CD4-positive, alpha-beta T cell treated with Interleukin-6 at 100 ng/mL for 8 hours (primary cell): ENCODE data around the gene JPH3.

Experiments
- DNase-seq: peaks from one replicate; pipeline ENCODE4 v3.0.0-alpha.2; 2020; ENCODE audit warnings: mixed read lengths, low spot score

Gene JPH3

DNA sequence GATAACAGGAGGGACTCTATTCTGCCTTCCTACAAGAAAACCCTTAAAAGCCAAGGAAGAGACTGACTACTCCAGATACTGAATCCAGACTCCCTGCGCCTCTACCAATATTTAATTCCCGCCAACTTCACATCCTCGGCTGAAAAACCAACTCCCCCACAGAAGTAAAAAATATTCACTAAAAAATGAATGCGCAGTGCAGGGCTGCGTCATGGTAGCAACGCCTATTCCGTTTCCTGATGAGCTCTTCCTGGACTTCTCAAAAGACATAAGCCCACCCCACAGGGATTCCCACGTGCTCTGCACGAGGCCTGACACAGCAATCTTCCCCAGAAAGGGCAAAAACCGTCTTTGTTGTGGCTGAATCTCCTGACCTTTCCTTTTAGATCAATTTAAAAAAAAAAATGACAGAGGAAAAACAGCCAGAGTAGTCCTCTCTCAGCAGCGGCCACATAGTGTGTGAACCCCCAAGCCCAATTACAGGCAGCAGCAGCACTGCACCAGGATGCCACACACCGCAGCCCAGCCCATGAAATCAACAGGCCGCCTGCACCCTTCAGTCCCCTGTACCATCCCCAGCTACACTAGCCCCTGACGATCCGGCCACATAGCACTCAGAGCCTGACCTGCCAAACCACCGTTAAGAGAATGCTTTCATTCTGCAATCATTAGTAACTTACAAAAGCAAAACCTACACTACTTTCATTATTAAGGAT lies 139.6 kb downstream of the JPH3 start:
- no peak for DNase-seq

DNA sequence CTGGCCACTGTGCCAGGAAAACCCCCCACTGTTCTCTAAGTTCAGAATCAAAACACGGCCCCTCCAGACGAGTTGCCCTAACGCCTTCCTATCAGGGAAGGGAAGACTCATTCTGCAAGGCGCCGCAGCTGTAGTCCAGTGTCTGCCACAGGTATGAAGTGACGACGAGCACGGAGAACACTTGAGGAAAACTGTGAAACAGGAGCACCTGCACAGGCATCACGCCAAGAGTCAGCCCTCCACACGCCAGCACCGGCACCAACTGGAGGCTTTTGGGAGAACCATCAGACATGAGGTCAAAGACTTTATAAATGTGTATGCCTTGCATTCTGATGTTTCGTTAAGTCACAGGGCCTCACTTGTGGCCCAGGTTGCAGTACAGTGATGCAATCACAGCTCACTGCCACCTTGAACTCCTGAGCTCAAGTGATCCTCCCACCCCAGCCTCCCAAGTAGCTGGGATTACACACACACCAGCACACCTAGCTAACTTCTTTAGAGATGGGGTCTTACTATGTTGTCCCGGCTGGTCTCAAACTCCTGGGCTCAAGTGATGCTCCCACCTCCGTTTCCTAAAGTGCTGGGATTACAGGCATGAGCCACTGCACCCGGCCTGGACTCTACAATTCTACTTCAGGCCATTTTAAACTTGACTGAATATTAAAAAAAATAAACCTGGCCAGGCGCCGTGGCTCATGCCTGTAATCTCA lies 140.6 kb downstream of the JPH3 start:
- no peak for DNase-seq

DNA sequence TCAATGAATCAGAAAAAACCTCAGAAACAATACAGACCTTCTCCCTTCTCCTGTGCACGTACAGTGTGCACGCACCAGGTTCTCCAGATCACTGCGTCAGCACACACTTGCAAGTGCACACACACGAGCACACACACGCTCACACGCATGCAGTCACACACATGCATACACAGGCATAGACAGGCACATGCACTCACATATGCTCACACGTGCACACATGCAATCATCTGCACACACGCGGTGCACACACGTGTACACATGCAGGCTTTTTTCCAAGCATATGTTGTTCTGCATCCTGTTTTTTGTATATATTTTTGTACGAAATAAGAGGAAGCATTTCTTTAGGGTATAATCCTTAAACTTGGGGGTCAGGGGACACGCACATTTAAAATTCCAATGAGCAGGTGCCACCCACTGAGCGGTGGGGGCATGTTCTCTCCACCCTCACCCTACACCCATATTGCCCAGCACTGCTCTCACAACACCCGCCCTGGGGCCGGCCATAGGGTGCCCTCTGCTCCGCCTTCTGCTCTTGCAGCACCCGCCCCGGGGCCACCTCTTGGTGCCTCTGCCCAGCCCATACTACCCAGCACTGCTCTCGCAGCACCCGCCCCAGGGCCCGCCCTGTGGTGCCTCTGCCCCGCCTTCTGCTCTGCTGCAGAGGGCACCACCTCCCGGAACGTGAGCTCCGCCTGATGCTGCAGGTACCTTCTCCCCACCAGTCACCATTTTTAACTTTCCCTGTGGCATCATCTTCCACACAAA lies 142.6 kb downstream of the JPH3 start:
- DNase-seq = no peak

DNA sequence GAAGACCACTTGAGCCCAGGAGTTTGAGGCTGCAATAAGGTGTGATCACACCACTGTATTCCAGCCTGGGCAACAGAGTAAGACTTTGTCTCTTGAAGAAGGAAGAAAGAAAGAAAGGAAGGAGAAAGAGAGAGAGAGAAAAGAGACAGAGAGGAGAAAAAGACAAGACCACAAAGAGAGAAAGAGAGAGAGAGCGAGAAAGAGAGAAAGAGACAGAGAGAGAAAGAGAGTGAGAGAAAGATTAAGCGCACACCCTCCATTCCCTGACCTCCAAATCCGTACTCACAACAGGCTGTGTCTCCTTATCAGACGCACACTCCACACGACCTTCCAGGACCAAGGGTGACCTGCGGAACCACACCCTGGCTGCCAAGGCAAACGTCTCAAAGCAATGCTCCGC lies 143.9 kb downstream of the JPH3 start:
- DNase-seq = no peak
